GM03348 (cell line): ENCODE data around the gene AJAP1.
"Not testable (repeated sequence)": the region's sequence is repeated elsewhere in the genome, so short reads cannot be mapped to it uniquely, and the experiment has no call there.

Experiments used
- DNase-seq: peaks from one replicate; pipeline ENCODE4 v3.0.0; 2012; ENCODE audit warnings: low spot score

AJAP1 gene

DNA sequence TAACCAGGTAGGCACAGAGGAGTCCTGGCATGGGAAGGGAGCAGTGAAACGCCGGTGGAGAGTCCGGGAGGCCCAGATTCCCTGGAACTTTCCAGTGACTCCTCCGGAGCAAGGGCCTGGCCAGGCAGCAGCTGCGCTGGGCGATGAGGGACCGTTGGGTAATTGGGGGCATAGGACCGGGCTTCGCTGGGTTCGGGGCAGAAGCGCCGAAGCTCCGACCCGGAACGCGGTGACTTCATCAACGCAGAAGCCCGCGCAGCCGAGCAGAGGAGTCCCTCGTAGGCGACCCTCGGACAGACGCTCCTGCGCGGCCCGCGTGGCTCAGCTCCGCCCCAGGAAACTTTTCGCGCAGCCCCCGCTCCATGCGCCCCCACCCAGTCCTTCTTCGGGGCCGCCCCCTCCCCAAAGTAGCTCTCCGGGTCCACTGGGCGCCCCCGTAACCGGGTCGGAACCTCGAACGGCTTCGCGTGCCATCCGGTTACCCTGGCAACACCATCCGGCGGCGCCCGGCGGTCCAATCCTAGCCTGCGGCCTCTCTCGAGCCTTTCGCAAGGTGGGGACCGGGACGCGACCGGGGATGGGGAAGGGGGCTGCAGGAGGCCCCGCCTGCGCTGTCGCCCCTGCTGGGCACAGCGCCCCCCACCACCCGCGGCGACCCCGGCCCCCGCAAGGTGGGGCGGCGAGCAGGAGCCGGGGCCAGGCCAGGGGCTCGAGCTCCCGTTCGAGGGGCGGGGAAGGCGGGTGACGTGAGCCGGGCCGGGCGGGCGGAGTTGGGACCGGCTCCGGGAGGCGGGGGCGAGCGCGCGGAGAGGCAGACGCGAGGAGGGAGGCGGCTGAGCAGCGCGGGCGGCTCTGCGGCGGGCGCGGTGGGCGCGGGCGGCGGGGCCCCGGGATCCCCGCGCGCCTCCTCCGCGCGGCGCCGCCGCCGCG is at the start of gene AJAP1:
TSS of gene AJAP1 (plus strand) at position 814 of the 930 bp plus-strand sequence. CDS start 817 bp downstream, outside the sequence.
- no peak for DNase-seq

- no peak for DNase-seq
These were observed 49.3 kb upstream of the AJAP1 start for GRCh38 chr1:4605158-4605557.

GRCh38 chr1:4611563-4612341 is 42.7 kb upstream of the AJAP1 start:
- no peak for DNase-seq

DNA sequence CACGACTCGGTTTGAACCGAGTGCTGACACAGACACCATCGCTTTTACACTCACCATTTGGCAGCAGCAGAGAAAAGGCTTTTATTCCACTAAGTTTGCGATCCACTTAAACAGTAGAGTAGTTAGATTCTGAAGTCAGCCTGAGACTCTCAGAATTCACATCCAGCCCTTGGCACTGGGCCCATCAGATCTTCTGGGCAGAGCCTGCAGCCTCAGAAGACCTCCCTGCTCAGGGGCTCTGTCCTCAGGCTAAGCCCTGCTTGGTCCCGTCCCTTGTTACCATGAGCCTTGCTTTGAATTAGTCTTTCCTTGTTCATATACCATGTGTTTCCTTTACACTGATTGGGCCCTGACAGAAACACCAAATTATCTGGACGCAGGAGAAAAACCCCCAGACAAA is 41.4 kb upstream of the AJAP1 start:
- DNase-seq, result no peak

DNA sequence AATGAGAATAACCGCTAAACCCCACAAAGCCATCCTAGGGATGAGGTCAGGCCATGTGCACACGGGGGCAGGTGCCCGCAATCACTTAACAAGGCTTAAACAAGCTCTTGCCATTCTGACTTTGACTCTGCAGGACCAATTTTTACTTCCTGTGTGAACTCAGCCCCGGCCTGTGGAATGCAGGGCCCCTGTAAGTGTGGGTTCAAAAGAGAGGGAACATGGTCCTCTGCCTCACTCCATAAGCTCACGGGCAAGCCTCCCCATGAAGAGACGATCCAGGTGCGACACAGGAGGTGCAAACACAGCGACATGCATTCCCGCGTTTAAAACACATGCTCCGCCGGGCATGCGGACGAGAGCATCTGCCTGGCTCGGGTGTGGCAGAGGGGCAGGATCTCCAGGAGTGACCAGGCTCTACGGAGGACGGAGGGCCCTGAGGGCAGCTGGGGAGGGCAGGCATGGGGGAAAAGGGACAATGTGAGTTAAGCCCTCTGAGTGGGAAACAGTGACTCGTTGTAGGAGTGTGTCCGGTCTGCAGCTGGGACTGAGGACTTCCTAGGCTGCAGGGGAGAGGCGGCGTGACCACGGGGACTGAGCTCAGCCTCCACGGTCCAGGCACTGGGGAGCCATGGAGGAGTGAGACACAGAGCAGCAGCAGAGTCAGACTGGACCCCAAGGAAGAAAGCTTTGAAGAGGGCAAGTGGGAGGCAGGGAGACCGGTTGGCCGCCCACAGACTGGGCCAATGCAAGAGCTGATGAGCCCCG is 40.6 kb upstream of the AJAP1 start:
- DNase-seq, result no peak

GRCh38 chr1:4614371-4615137 is 39.9 kb upstream of the AJAP1 start:
- DNase-seq, result no peak

DNA sequence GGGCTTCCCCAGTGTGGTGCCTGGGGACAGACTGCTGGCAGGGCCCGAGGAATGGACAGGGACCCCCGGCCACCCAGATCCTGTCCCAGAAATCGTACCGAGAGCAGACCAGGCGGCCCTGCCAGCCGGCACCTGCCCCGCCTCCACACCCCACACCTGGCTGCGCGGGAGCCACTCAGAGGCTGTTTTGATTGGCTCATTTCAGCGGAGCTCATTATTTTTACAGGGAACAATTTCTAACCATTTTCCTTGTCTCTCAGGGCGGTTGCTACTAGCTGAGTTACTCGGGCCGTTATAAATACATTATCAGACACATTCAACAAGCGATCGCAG is 39.3 kb upstream of the AJAP1 start:
- no peak for DNase-seq

DNA sequence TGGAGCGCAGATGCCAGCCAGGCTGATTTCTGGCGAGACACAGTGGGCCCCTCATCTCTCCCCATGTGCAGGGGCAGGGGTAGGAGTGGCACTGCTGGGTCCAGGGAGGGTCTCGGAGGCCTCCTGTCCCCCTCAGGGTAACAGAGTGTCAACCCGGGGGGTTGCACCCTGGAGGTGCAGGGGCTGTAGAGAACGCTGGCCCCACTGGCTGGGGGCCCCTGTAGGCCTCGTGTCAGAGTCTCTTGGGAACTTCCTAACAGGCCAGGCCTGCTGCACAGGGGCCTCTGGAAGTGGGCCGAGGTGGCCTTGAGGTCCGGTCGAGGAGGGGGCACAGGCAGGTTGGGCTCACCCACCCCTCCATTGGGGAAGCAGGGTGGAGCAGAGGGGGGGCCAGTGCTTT is 38.9 kb upstream of the AJAP1 start:
- no peak for DNase-seq

- no peak for DNase-seq
These were observed 37.5 kb upstream of the AJAP1 start for GRCh38 chr1:4616831-4617465.

GRCh38 chr1:4617506-4617905 is 36.9 kb upstream of the AJAP1 start:
- DNase-seq, result no peak

- DNase-seq, result not testable (repeated sequence)
These were observed 35.6 kb upstream of the AJAP1 start for GRCh38 chr1:4618827-4619226.

DNA sequence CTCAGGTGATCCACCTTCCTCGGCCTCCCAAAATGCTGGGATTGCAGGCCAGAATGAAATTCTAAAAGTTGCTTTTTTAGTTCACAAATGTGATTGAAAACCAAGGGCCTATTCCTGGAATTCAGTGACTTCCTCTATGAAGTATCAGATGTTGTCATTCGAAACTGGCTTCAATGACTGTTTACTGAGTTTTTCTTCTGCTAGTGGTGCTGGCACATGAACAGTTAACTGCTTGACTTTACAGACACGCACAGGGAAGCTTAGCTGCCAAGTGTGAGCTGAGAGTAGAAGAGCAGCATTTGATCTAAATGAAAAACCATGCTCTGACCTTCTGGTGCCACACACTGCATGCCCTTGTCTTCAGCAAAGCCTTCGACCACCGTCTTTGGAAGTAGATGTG is 32.8 kb upstream of the AJAP1 start:
- no peak for DNase-seq

- DNase-seq, result no peak
These were observed 31.6 kb upstream of the AJAP1 start for GRCh38 chr1:4622821-4623220.

DNA sequence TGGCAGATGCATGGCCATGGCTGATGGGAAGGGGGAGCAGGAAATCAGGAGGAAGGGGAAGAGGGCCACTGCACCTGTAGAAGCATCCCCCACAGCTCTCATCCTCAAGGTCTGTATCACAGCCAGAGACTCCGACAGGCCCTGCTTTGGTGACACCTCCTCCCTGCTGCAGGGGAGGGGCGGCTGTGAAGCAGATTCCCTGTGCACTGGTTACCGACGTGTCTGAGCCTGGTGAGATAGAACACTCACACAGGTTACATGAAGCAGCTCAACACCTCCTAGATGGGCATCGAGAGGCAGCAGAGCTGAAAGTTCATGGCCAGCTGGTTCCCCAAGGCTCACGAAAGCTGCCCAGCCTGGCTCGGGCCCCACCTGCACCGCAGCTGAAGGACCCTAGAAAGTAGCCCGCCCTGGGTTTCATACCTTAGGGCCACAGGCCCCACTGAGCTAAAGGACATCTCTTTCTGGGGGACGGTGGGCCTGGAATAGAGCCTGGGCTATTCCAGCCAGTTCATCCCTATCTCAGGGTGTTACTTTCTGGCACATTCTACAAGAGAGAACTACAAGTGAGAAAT is 30.2 kb upstream of the AJAP1 start:
- no peak for DNase-seq

DNA sequence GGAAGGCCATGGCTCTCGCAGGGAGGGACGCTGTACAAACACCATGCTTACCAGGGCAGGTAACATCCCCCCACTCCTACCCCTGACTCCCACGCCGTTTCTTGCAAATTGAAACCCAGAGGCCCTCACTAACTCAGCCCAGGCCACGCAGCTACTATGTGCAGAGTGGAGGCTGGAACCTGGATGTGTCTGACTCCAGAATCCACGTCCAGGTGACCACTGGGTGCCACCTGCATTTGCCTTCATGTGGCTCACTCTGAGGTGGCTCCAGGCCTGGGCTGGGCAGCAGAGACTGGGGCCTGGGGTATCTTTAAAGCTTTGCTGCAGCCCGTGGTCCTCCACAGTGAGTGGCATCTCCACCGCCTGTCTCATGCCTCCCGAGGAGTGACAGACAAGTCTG is 29.6 kb upstream of the AJAP1 start:
- no peak for DNase-seq

DNA sequence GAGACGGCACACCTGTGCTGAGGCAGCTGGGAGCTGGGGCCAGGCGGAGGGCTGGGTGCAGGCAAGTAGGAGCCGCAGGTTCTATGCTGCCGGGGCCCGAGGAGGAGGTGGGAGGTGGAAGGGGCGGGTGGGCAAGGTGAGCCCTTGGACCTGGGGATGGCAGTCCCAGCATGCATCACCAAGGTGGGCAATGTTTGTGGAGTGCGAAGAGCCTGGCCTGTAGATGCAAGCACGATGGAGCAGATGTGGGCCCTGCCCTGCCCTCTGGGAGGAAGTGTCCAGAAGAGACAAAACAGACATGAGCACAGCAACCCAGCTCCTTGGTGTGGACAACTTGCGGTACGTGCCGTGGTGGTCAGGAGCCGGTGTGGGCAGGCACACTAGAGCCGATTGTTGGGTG is 28.3 kb upstream of the AJAP1 start:
- DNase-seq, result no peak

DNA sequence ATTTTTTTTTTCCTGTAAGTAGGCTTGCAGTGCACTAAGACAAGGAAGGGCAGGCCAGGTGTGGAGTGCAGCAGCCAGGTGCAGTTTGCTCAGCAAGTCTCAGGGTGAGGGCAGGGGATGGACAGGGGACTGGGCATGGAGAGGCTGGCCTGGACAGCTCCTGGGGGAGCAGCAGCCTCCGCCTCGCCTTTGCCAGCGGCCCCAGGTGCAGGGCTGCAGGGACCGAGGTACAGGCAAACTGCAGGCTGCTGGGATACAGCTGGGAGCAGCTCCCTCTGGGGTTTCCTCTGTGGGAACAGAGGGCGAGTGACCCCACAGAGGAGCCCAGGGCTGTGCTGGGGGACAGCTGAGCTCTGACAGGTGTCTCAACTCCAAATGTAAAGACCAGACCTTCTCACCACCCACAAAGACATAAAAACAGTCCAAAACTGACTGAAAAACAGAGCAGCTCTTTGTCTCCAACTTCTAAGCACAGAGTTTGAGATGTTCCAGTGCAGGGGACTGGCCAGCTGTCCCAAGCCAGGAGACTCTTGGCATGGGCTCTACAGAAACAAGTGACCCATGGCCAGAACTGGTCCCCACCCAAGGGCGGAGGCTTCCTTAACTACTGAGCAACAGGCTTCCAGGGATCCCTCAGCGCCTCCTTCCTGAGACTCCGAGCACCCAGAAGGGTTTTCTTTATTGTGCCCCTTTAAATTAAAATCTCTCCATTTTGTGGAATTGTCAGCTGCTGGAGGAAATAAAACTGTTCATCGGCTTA is 27.7 kb upstream of the AJAP1 start:
- DNase-seq, result no peak

- DNase-seq, result no peak
These were observed 27.1 kb upstream of the AJAP1 start for GRCh38 chr1:4627353-4627752.

GRCh38 chr1:4628992-4629391 is 25.4 kb upstream of the AJAP1 start:
- DNase-seq, result no peak

GRCh38 chr1:4630561-4630960 is 23.8 kb upstream of the AJAP1 start:
- no peak for DNase-seq
